HCT116 (cell line): Measurements from ENCODE around the gene UVRAG. TPM values are rescaled to one million over a fixed set of nuclear protein-coding genes. Genes with fewer than 3 reads are reported as not detected.

ENCODE experiments used
- ATAC-seq: fragments of 200-7000 bp; cut with Tn5 transposase; 2 replicates; pipeline ENCODE4 v1.9.1; 2020; ENCODE audit warnings: mild to moderate bottlenecking, moderate library complexity
- BruUV-seq: library from RNA; stranded (reverse); fragments of 400-500 nt; replicated peaks from 2 replicates; lab custom pipeline; 2021; lab: Mats Ljungman, UMichigan
- CTCF ChIA-PET: fragments of 300-600 bp; sonication (Branson Sonifier 250); formaldehyde crosslinking; loops from one replicate; lab custom pipeline; 2021; ENCODE audit warnings: antibody characterized with exemption; lab: Charles Lee
- POLR2A ChIA-PET: fragments of 300-600, 350-600 bp; sonication (Branson Sonifier 250); formaldehyde crosslinking; loops from one replicate; lab custom pipeline; 2021; ENCODE audit warnings: antibody characterized with exemption; lab: Charles Lee
- RAD21 ChIA-PET, 2 experiments: fragments of 300-600 bp; sonication (Branson Sonifier 250); formaldehyde crosslinking; loops; one replicate each; lab custom pipeline; 2023; ENCODE audit warnings: low total read pairs in 2 of 2; ENCODE audit not compliant: uncharacterized antibody in 2 of 2, unreplicated experiment in 2 of 2, low non-redundant PET in 1 of 2; lab: Charles Lee
- DNase-seq: peaks from one replicate; pipeline ENCODE4 v3.0.0-alpha.2; 2010; ENCODE audit warnings: low read depth, low spot score
- H2AFZ ChIP-seq: fragments of 200-600 bp; shearing (Covaris generic), sonication (generic); 2 replicates; pipeline ENCODE4 v1.6.1; 2017; ENCODE audit warnings: low read depth, mixed run types, mixed read lengths, antibody characterized with exemption, low read length; ENCODE audit not compliant: poor library complexity, severe bottlenecking
- H3K27ac ChIP-seq: 2 replicates; pipeline ENCODE4 v1.5.1; 2012; ENCODE audit warnings: low read depth, low read length
- H3K27me3 ChIP-seq: fragments of 200-600 bp; sonication (generic); 2 replicates; pipeline ENCODE4 v1.6.1; 2016; ENCODE audit warnings: mixed run types, low read length, mixed read lengths; ENCODE audit not compliant: insufficient read depth
- H3K36me3 ChIP-seq, 2 experiments: fragments of 200-500 bp in 1 of 2; fragments of 200-600 bp in 1 of 2; sonication (Bioruptor generic) in 1 of 2; sonication (generic) in 1 of 2; 2 replicates each; pipeline versions ENCODE4 v1.5.1 to v1.6.1; 2014 to 2016; ENCODE audit warnings: low read length in 2 of 2, inconsistent platforms in 1 of 2, mixed read lengths in 1 of 2, mixed run types in 1 of 2; ENCODE audit not compliant: insufficient read depth in 2 of 2, control insufficient read depth in 1 of 2
- H3K4me1 ChIP-seq, 2 experiments: fragments of 200-600 bp in 1 of 2; sonication (generic) in 1 of 2; 2 replicates each; pipeline versions ENCODE4 v1.5.1 to v1.6.1; 2012 to 2017; ENCODE audit warnings: low read length in 2 of 2, inconsistent platforms in 1 of 2, mild to moderate bottlenecking in 1 of 2, mixed read lengths in 1 of 2, mixed run types in 1 of 2, moderate library complexity in 1 of 2; ENCODE audit not compliant: insufficient read depth in 2 of 2, control insufficient read depth in 1 of 2
- H3K4me2 ChIP-seq: fragments of 200-600 bp; sonication (generic); 2 replicates; pipeline ENCODE4 v1.6.1; 2017; ENCODE audit warnings: mixed run types, low read length, mixed read lengths
- H3K4me3 ChIP-seq, 2 experiments: fragments of 200-600 bp in 1 of 2; sonication (generic) in 1 of 2; replicated peaks in 1 of 2; 2 replicates each; pipeline ENCODE4 v1.5.1; 2011 to 2016; ENCODE audit warnings: low read length in 2 of 2, control low read depth in 1 of 2, low read depth in 1 of 2, mild to moderate bottlenecking in 1 of 2, mixed read lengths in 1 of 2, mixed run types in 1 of 2
- H3K79me2 ChIP-seq: fragments of 200-600 bp; sonication (generic); 2 replicates; pipeline ENCODE4 v1.6.1; 2017; ENCODE audit warnings: mild to moderate bottlenecking, mixed run types, low read length, moderate library complexity, mixed read lengths; ENCODE audit not compliant: insufficient read depth
- H3K9ac ChIP-seq: fragments of 200-600 bp; sonication (generic); 2 replicates; pipeline ENCODE4 v1.6.1; 2016; ENCODE audit warnings: low read length, mixed read lengths
- H3K9me2 ChIP-seq: fragments of 200-600 bp; sonication (generic), shearing (Covaris generic); 2 replicates; pipeline ENCODE4 v1.6.1; 2017; ENCODE audit warnings: mixed run types, mild to moderate bottlenecking, moderate library complexity; ENCODE audit not compliant: insufficient read depth
- H3K9me3 ChIP-seq, 2 experiments: fragments of 200-500 bp in 1 of 2; fragments of 200-600 bp in 1 of 2; sonication (Bioruptor generic) in 1 of 2; sonication (generic) in 1 of 2; 2 replicates each; pipeline ENCODE4 v1.6.1; 2014 to 2017; ENCODE audit warnings: low read length in 2 of 2, mixed read lengths in 2 of 2, inconsistent platforms in 1 of 2, low read depth in 1 of 2, mild to moderate bottlenecking in 1 of 2, mixed run types in 1 of 2, moderate library complexity in 1 of 2; ENCODE audit not compliant: control insufficient read depth in 1 of 2, insufficient read depth in 1 of 2
- H4K20me1 ChIP-seq: fragments of 200-600 bp; sonication (generic), shearing (Covaris generic); 2 replicates; pipeline ENCODE4 v1.6.1; 2017; ENCODE audit warnings: mixed run types, mild to moderate bottlenecking, moderate library complexity; ENCODE audit not compliant: insufficient read depth
- ATF3 ChIP-seq: IDR thresholded peaks from 2 replicates; pipeline ENCODE4 v1.6.1; 2012
- CBX3 ChIP-seq: IDR thresholded peaks from 2 replicates; pipeline ENCODE4 v1.6.1; 2012; ENCODE audit warnings: low read depth
- CEBPB ChIP-seq: IDR thresholded peaks from 2 replicates; pipeline ENCODE4 v1.6.1; 2012; ENCODE audit warnings: low read depth
- EGR1 ChIP-seq: IDR thresholded peaks from 2 replicates; pipeline ENCODE4 v1.6.1; 2012; ENCODE audit warnings: low read depth
- ELF1 ChIP-seq: IDR thresholded peaks from 2 replicates; pipeline ENCODE4 v1.6.1; 2012; ENCODE audit warnings: low read depth, borderline replicate concordance
- EZH2 ChIP-seq: fragments of 200-600 bp; sonication (generic); IDR thresholded peaks from 2 replicates; pipeline ENCODE4 v1.6.1; 2017; ENCODE audit warnings: antibody characterized with exemption, mixed run types
- EZH2phosphoT487 ChIP-seq: fragments of 200-600 bp; IDR thresholded peaks from 2 replicates; pipeline ENCODE4 v1.6.1; 2018; ENCODE audit warnings: antibody characterized with exemption, borderline replicate concordance
- FOSL1 ChIP-seq: IDR thresholded peaks from 2 replicates; pipeline ENCODE4 v1.6.1; 2012; ENCODE audit warnings: low read depth
- JUND ChIP-seq: IDR thresholded peaks from 2 replicates; pipeline ENCODE4 v1.6.1; 2012
- MAX ChIP-seq: IDR thresholded peaks from 2 replicates; pipeline ENCODE4 v1.6.1; 2012
- POLR2A ChIP-seq: IDR thresholded peaks from 2 replicates; pipeline ENCODE4 v1.7.0; 2011; ENCODE audit warnings: borderline replicate concordance; ENCODE audit not compliant: insufficient read depth, insufficient read length; ENCODE audit errors: extremely low read depth
- POLR2AphosphoS5 ChIP-seq: IDR thresholded peaks from 2 replicates; pipeline ENCODE4 v1.6.1; 2011; ENCODE audit warnings: mild to moderate bottlenecking, low read depth, low read length, moderate library complexity
- RAD21 ChIP-seq: IDR thresholded peaks from 2 replicates; pipeline ENCODE4 v1.6.1; 2012; ENCODE audit warnings: low read depth, mild to moderate bottlenecking
- SIN3A ChIP-seq: IDR thresholded peaks from 2 replicates; pipeline ENCODE4 v1.6.1; 2012; ENCODE audit warnings: low read depth
- SP1 ChIP-seq: IDR thresholded peaks from 2 replicates; pipeline ENCODE4 v1.6.1; 2012; ENCODE audit warnings: low read depth
- SRF ChIP-seq: IDR thresholded peaks from 2 replicates; pipeline ENCODE4 v1.6.1; 2012; ENCODE audit warnings: low read depth
- TCF7L2 ChIP-seq: IDR thresholded peaks from 2 replicates; pipeline ENCODE4 v1.7.0; 2011; ENCODE audit warnings: borderline replicate concordance, inconsistent platforms; ENCODE audit not compliant: insufficient read depth, insufficient read length; ENCODE audit errors: extremely low read depth
- ZFX ChIP-seq: fragments of 450-650 bp; IDR thresholded peaks from 2 replicates; pipeline ENCODE4 v1.6.1; 2017
- intact Hi-C: fragments of 100-400 bp; cut with micrococcal nuclease; formaldehyde crosslinking; loops from 2 replicates; pipeline ENCODE4 v1.10.0; 2022
- total RNA-seq: library from RNA; stranded (reverse); gene quantifications from one replicate; pipeline ENCODE4 v1.2.1, GENCODE V29; 2021; ENCODE audit not compliant: unreplicated experiment
- TF ChIP-seq, protein P1 (sequence below): IDR thresholded peaks from 2 replicates; pipeline ENCODE4 v1.6.1; 2011; ENCODE audit warnings: mild to moderate bottlenecking, low read length, moderate library complexity; ENCODE audit not compliant: insufficient replicate concordance; ENCODE audit errors: extremely low read depth

UVRAG gene
- total RNA-seq, 1 experiment from 2014 or later = 12.3 TPM

DNA sequence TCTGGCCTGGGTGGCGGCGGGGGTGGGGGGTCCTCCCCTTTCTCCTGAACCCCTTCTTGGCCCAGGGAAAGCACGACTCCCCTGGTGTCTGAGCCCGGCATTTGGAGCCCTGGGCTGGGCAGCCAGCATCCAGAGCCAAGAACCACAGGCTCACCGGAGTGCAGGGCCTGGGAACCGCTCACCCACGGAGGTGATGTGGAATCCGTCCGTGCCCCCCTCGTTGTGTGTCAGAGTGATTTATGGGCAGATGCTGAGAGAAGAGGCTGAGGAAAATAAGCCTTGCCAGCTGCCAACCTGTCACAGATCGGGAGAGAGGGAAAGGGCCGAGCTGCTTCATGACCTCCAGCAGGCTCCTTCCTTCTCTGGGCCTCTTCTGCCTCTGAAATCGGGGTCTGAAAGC is 357.6 kb downstream of the UVRAG start:
- H3K4me2 ChIP-seq = no peak overlapping the region
- RAD21 ChIA-PET = no interaction called here
- H4K20me1 ChIP-seq = no peaks in the 10 kb centered on the region
- no peak for TF ChIP-seq CEBPB
- TF ChIP-seq, protein P1, sequence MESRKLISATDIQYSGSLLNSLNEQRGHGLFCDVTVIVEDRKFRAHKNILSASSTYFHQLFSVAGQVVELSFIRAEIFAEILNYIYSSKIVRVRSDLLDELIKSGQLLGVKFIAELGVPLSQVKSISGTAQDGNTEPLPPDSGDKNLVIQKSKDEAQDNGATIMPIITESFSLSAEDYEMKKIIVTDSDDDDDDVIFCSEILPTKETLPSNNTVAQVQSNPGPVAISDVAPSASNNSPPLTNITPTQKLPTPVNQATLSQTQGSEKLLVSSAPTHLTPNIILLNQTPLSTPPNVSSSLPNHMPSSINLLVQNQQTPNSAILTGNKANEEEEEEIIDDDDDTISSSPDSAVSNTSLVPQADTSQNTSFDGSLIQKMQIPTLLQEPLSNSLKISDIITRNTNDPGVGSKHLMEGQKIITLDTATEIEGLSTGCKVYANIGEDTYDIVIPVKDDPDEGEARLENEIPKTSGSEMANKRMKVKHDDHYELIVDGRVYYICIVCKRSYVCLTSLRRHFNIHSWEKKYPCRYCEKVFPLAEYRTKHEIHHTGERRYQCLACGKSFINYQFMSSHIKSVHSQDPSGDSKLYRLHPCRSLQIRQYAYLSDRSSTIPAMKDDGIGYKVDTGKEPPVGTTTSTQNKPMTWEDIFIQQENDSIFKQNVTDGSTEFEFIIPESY = no peak
- TF ChIP-seq FOSL1 = no peak
- no peak for TF ChIP-seq ELF1
- TF ChIP-seq TCF7L2 = no peak
- TF ChIP-seq RAD21 = no peak
- TF ChIP-seq POLR2AphosphoS5 = no peak
- TF ChIP-seq POLR2A = no peak
- no peak for TF ChIP-seq SRF
- TF ChIP-seq MAX = no peak
- no peak for TF ChIP-seq SP1
- TF ChIP-seq ATF3 = no peak
- no peak for TF ChIP-seq EZH2phosphoT487
- TF ChIP-seq EZH2 = no peak
- TF ChIP-seq CBX3 = no peak
- no peak for TF ChIP-seq JUND
- no peak for TF ChIP-seq SIN3A
- TF ChIP-seq EGR1 = no peak
- no peak for TF ChIP-seq ZFX
- H3K79me2 ChIP-seq = no peaks in the 10 kb centered on the region
- POLR2A ChIA-PET = no interaction called here
- intact Hi-C loops = no loop called here
- H2AFZ ChIP-seq = no peak overlapping the region
- no TSS peak for BruUV-seq
- ATAC-seq = no peak
- no peak overlapping the region for H3K9ac ChIP-seq
- DNase-seq = no peak
- H3K4me1 ChIP-seq = no peaks in the 10 kb centered on the region
- no peaks in the 10 kb centered on the region for H3K27me3 ChIP-seq
- H3K36me3 ChIP-seq = no peaks in the 10 kb centered on the region
- CTCF ChIA-PET = no interaction called here
- no peak overlapping the region for H3K4me3 ChIP-seq
- no peaks in the 10 kb centered on the region for H3K9me2 ChIP-seq
- H3K27ac ChIP-seq = no peak overlapping the region
- no peaks in the 10 kb centered on the region for H3K9me3 ChIP-seq
